COLO829 (cell line): ENCODE results near the gene CHST15.

Experiments used
- DNase-seq: peaks from one replicate; pipeline ENCODE4 v3.0.0; 2012; ENCODE audit warnings: low spot score

Gene CHST15

GRCh38 chr10:124011464-124011863, 81.9 kb downstream of the CHST15 start:
- no peak for DNase-seq

GRCh38 chr10:124010563-124011131, 82.8 kb downstream of the CHST15 start:
- no peak for DNase-seq

- no peak for DNase-seq
These were observed 83.4 kb downstream of the CHST15 start for GRCh38 chr10:124010024-124010423.

- no peak for DNase-seq
These were observed 84.0 kb downstream of the CHST15 start for GRCh38 chr10:124009231-124010015.

GRCh38 chr10:124008681-124009080, 84.7 kb downstream of the CHST15 start:
- DNase-seq, result no peak

GRCh38 chr10:124008187-124008586, 85.2 kb downstream of the CHST15 start:
- DNase-seq, result no peak

- no peak for DNase-seq
These were observed 85.6 kb downstream of the CHST15 start for GRCh38 chr10:124007773-124008145.

- DNase-seq, result no peak
These were observed 86.2 kb downstream of the CHST15 start for GRCh38 chr10:124007102-124007772.

GRCh38 chr10:124006526-124006925, 86.9 kb downstream of the CHST15 start:
- no peak for DNase-seq

- DNase-seq, result no peak
These were observed 87.4 kb downstream of the CHST15 start for GRCh38 chr10:124005991-124006392.

- DNase-seq, result no peak
These were observed 88.3 kb downstream of the CHST15 start for GRCh38 chr10:124005091-124005490.

GRCh38 chr10:124004663-124005004, 88.8 kb downstream of the CHST15 start:
- no peak for DNase-seq

- no peak for DNase-seq
These were observed 89.3 kb downstream of the CHST15 start for GRCh38 chr10:124003871-124004662.

GRCh38 chr10:124003481-124003870, 89.9 kb downstream of the CHST15 start:
- DNase-seq, result no peak

GRCh38 chr10:124003070-124003419, 90.4 kb downstream of the CHST15 start:
- DNase-seq, result no peak

- DNase-seq, result no peak
These were observed 90.9 kb downstream of the CHST15 start for GRCh38 chr10:124002391-124003069.

GRCh38 chr10:124001391-124002148, 91.8 kb downstream of the CHST15 start:
- no peak for DNase-seq

- no peak for DNase-seq
These were observed 92.6 kb downstream of the CHST15 start for GRCh38 chr10:124000792-124001201.

- DNase-seq, result no peak
These were observed 93.3 kb downstream of the CHST15 start for GRCh38 chr10:123999956-124000615.

- no peak for DNase-seq
These were observed 94.1 kb downstream of the CHST15 start for GRCh38 chr10:123999261-123999660.
